Peyer's patch (tissue), 4 donors: ENCODE measurements around the gene TAF5. TPM values are rescaled to one million over a fixed set of nuclear protein-coding genes. Genes with fewer than 3 reads are reported as not detected.

ENCODE experiments used
- DNase-seq, 3 donors: peaks; one replicate each; pipeline ENCODE4 v3.0.0-alpha.2; 2017 to 2019
- H3K27ac ChIP-seq, 4 donors: fragments of 200-600 bp; sonication (generic); one replicate each; pipeline ENCODE4 v1.5.1; 2016 to 2019
- H3K27me3 ChIP-seq, 2 donors: fragments of 200-600 bp; sonication (generic); one replicate each; pipeline ENCODE4 v1.5.1; 2019
- H3K36me3 ChIP-seq, 3 donors: fragments of 200-600 bp; sonication (generic); one replicate each; pipeline ENCODE4 v1.5.1; 2016 to 2019
- H3K4me1 ChIP-seq, 4 donors: fragments of 200-600 bp; sonication (generic); one replicate each; pipeline ENCODE4 v1.5.1; 2016 to 2019
- H3K4me3 ChIP-seq, 4 donors: fragments of 200-600 bp; sonication (generic); 1 replicate in 3 of 4; 2 replicates in 1 of 4; pipeline ENCODE4 v1.5.1; 2016 to 2019; ENCODE audit warnings: mild to moderate bottlenecking in 1 of 4
- H3K9me3 ChIP-seq, 4 donors: fragments of 200-600 bp; sonication (generic); one replicate each; pipeline ENCODE4 v1.5.1; 2016 to 2019; ENCODE audit warnings: mild to moderate bottlenecking in 1 of 4
- POLR2A ChIP-seq, 2 donors: fragments of 450-650 bp; IDR thresholded peaks; one replicate each; pipeline ENCODE4 v1.5.1; 2017; ENCODE audit warnings: antibody characterized with exemption in 2 of 2, mild to moderate bottlenecking in 2 of 2, moderate library complexity in 2 of 2
- total RNA-seq, 4 donors: library from RNA; depleted of rRNA; stranded (reverse); fragments of >200 nt; gene quantifications; one replicate each; pipeline ENCODE4 v1.1.0, GENCODE V29; 2016
- TF ChIP-seq, protein P1 (sequence below), 6 experiments: fragments of 450-650 bp in 4 of 6; fragments of 200-600 bp in 2 of 6; sonication (generic) in 1 of 6; IDR thresholded peaks; one replicate each; pipeline ENCODE4 v1.5.1; 2017 to 2019; ENCODE audit warnings: antibody characterized with exemption in 6 of 6, mild to moderate bottlenecking in 3 of 6, moderate library complexity in 1 of 6

The TAF5 gene
- total RNA-seq, 4 donors from 2014 or later = 3.6 to 7.0 (median 5.3) TPM

DNA sequence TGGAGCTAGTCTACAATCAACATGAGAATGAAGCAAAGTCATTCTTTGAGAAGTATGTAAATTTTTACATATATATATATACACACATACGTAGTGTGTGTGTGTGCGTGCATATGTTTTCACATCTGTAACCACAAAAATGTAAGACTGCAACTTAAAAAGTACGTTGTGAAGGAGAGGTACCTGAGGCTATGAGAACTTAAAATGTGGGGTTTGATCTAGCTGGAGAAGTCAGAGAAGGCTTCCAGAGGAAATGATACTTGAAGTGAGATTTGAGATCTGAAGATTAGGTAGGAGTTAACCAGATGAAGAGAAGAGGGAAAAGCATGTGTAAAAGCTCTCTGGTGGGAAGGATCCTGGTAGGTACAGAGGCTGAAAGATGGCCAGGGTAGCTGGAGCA lies 5.8 kb downstream of the TAF5 start:
- no peak for DNase-seq
- Histone ChIP-seq H3K4me3 (no peak overlapping the region), H3K27me3 (no peaks in the 10 kb centered on the region), H3K27ac (no peak overlapping the region), H3K36me3 (peaks cover 0 to 42% (median 0%) of the 10 kb centered on the region in 3 donors), H3K9me3 (no peaks in the 10 kb centered on the region), H3K4me1 (peaks cover 0 to 24% (median 7%) of the 10 kb centered on the region in 4 donors)
- TF ChIP-seq, protein P1, sequence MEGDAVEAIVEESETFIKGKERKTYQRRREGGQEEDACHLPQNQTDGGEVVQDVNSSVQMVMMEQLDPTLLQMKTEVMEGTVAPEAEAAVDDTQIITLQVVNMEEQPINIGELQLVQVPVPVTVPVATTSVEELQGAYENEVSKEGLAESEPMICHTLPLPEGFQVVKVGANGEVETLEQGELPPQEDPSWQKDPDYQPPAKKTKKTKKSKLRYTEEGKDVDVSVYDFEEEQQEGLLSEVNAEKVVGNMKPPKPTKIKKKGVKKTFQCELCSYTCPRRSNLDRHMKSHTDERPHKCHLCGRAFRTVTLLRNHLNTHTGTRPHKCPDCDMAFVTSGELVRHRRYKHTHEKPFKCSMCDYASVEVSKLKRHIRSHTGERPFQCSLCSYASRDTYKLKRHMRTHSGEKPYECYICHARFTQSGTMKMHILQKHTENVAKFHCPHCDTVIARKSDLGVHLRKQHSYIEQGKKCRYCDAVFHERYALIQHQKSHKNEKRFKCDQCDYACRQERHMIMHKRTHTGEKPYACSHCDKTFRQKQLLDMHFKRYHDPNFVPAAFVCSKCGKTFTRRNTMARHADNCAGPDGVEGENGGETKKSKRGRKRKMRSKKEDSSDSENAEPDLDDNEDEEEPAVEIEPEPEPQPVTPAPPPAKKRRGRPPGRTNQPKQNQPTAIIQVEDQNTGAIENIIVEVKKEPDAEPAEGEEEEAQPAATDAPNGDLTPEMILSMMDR (IDR thresholded peaks at IDR 0.05) = no peak
- no peak for TF ChIP-seq POLR2A (IDR thresholded peaks at IDR 0.05)

DNA sequence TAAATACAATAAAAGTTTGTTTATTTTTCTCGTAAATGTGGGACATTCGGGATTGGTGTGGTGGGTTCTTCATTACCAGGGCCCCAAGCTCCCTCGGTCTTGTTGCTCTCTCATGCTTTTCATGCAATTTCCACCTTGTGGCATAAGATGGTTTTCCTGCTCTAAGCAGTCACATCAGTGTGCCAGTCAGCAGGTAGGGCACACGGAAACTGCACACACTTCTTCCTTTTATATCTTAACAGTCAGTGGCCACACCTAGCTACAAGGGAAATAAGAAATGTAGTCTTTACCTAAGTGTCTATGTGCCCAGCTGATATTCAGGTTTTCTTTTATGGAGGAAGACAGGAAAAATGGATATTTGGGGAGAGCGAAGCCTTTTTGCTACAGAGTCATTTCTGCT lies 6.5 kb downstream of the TAF5 start:
- TF ChIP-seq POLR2A (IDR thresholded peaks at IDR 0.05) = no peak
- TF ChIP-seq, protein P1 (IDR thresholded peaks at IDR 0.05) = no peak
- no peak overlapping the region for H3K4me3 ChIP-seq
- no peak overlapping the region for H3K27ac ChIP-seq
- no peaks in the 10 kb centered on the region for H3K27me3 ChIP-seq
- H3K4me1 ChIP-seq = peaks cover 0 to 19% (median 2%) of the 10 kb centered on the region in 4 donors
- peaks cover 0 to 48% (median 0%) of the 10 kb centered on the region in 3 donors for H3K36me3 ChIP-seq
- H3K9me3 ChIP-seq = no peaks in the 10 kb centered on the region
- no peak for DNase-seq

DNA sequence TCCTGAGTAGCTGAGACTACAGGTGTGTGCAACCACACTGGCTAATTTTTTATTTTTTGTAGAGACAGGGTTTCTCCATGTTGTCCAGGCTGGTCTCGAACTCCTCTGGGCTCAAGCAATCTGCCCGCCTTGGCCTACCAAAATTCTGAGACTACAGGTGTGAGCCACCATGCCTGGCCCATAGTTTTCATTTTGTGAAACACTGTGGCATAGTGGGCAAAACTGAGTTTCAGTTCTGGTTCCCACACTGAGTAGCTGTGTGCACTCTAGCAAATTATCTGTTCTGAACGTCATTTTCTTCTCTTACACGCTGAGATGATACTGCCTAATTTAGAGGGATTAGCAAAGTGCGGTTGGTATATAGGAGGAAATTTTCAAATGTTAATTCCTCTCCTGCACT lies 15.0 kb downstream of the TAF5 start:
- H3K27ac ChIP-seq = no peak overlapping the region
- H3K4me3 ChIP-seq = no peak overlapping the region
- no peak for DNase-seq
- H3K9me3 ChIP-seq = no peaks in the 10 kb centered on the region
- no peaks in the 10 kb centered on the region for H3K4me1 ChIP-seq
- TF ChIP-seq, protein P1 (IDR thresholded peaks at IDR 0.05) = no peak
- no peak for TF ChIP-seq POLR2A (IDR thresholded peaks at IDR 0.05)
- H3K27me3 ChIP-seq = no peaks in the 10 kb centered on the region
- H3K36me3 ChIP-seq = peaks cover 0 to 86% (median 3%) of the 10 kb centered on the region in 3 donors

DNA sequence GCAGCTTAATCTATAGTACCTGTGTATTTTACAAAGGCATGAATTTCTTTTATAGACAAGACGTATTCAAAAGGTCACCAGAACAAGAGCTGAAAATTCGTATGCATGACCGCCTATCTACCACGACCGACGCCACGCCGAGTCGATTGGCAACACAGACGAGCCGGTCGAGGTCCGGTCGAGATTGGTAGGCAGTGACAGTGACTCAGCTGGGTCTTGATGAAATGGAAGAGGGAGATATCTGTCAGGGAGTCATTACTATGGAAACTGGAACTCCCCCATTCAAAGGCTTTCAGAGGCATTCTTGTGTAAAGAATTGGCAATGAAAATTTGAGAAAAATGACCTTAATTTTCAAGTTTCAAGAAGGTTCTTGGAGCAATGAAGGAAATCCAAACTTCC lies 26.4 kb downstream of the TAF5 start:
- TF ChIP-seq, protein P1 (IDR thresholded peaks at IDR 0.05) = no peak
- TF ChIP-seq POLR2A (IDR thresholded peaks at IDR 0.05) = no peak
- H3K4me1 ChIP-seq = peaks cover 0 to 27% (median 9%) of the 10 kb centered on the region in 4 donors
- no peaks in the 10 kb centered on the region for H3K9me3 ChIP-seq
- no peak overlapping the region for H3K27ac ChIP-seq
- H3K4me3 ChIP-seq = no peak overlapping the region
- H3K27me3 ChIP-seq = no peaks in the 10 kb centered on the region
- no peak for DNase-seq
- peaks cover 0 to 38% (median 0%) of the 10 kb centered on the region in 3 donors for H3K36me3 ChIP-seq

DNA sequence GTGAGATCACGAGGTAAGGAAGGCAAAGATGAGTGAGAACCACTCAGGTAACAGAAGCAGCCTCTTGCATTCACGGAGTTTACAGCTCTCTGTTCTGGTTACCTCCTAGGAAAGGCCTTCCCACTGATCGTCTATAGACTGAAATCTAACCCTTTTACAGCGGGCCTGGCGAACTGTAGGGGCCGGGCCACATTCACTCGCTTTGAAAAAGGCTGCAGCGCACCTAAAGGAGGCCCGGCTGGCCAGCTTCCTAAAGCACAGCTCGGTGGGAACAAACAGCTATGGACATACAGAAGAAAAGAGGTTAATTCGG lies 27.9 kb downstream of the TAF5 start:
- no peak for DNase-seq
- peaks cover 0 to 27% (median 9%) of the 10 kb centered on the region in 4 donors for H3K4me1 ChIP-seq
- H3K4me3 ChIP-seq = peak overlapping the region; percentile 66 to 87 (median 74)

DNA sequence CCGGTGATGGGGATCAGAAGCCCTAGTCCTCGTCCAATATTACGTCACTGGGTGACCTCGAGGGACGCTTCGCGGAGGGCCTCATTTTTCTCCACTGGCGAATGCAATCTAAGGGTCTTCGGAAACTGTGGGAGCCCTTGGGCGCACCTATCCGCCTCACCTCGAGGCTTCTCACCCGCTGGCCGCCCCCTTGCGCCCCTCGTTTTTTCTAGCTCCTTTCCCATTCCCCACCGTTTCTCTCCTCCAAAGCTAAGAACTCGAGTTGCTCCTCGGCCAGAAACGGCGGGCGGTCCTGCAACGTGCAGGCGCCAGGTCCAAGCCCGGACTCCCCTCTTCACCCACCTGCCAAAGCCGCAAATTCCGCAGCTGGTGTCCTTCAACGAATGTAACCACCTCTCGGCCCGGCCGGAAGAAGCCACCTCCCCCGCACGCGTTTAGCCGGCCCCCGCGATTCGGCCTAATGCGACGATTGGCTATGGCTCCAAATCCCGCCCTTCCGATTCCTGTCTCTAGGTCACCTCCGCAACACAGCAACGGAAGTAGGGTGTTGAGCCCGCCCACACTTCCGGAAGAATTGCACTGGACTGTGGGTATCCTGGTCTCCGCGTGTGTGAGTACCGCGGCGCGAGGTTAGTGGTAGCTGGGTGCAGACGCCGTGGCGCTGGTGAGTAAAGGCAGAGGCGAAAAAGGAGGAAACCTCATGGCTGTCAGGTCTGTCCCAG lies 28.5 kb downstream of the TAF5 start, which contains the start of the genes ATP5MK and PDCD11:
Gene ATP5MK, minus strand, starts transcription at position 409 of the 722 bp plus-strand sequence. CDS start 4,018 bp downstream, outside the sequence.
Gene PDCD11, plus strand, starts transcription at position 560 of the 722 bp plus-strand sequence. CDS start 1,801 bp downstream, outside the sequence.
- peaks cover 0 to 27% (median 9%) of the 10 kb centered on the region in 4 donors for H3K4me1 ChIP-seq
- H3K4me3 ChIP-seq = peak within 1 kb of the TSS; percentile 66 to 87 (median 74)
- peaks cover 0 to 38% (median 0%) of the 10 kb centered on the region in 3 donors for H3K36me3 ChIP-seq
- H3K27me3 ChIP-seq = no peaks in the 10 kb centered on the region
- DNase-seq = peak; percentile 97 to 99 (median 97)
- H3K9me3 ChIP-seq = no peaks in the 10 kb centered on the region
- TF ChIP-seq, protein P1 (IDR thresholded peaks at IDR 0.05) = peak in 2 of 6 experiments; percentile 15 to 20
- TF ChIP-seq POLR2A (IDR thresholded peaks at IDR 0.05) = peak; percentile 67 to 75
- peak within 1 kb of the TSS; percentile 67 to 86 (median 82) for H3K27ac ChIP-seq

More for the DNA sequence above, 27.9 kb downstream of the TAF5 start:
- H3K27ac ChIP-seq = peak overlapping the region; percentile 67 to 86 (median 82)
- no peak for TF ChIP-seq POLR2A (IDR thresholded peaks at IDR 0.05)
- no peaks in the 10 kb centered on the region for H3K27me3 ChIP-seq
- H3K36me3 ChIP-seq = peaks cover 0 to 38% (median 0%) of the 10 kb centered on the region in 3 donors
- no peaks in the 10 kb centered on the region for H3K9me3 ChIP-seq
